Coronary artery (tissue), 2 donors: Measurements from ENCODE around the gene CSTF1.

Experiments used
- DNase-seq: peaks from one replicate; pipeline ENCODE4 v3.0.0-alpha.2; 2017; ENCODE audit warnings: low spot score
- H3K27ac ChIP-seq, 2 donors: fragments of 200-600 bp; sonication (generic); one replicate each; pipeline ENCODE4 v1.5.1; 2016 to 2019
- H3K4me3 ChIP-seq: fragments of 200-600 bp; sonication (generic); 2 replicates; pipeline ENCODE4 v1.5.1; 2016; ENCODE audit warnings: mild to moderate bottlenecking, moderate library complexity
- CTCF ChIP-seq: fragments of 200-600 bp; sonication (generic); IDR thresholded peaks from one replicate; pipeline ENCODE4 v1.5.1; 2019; ENCODE audit warnings: antibody characterized with exemption

CSTF1 gene

DNA sequence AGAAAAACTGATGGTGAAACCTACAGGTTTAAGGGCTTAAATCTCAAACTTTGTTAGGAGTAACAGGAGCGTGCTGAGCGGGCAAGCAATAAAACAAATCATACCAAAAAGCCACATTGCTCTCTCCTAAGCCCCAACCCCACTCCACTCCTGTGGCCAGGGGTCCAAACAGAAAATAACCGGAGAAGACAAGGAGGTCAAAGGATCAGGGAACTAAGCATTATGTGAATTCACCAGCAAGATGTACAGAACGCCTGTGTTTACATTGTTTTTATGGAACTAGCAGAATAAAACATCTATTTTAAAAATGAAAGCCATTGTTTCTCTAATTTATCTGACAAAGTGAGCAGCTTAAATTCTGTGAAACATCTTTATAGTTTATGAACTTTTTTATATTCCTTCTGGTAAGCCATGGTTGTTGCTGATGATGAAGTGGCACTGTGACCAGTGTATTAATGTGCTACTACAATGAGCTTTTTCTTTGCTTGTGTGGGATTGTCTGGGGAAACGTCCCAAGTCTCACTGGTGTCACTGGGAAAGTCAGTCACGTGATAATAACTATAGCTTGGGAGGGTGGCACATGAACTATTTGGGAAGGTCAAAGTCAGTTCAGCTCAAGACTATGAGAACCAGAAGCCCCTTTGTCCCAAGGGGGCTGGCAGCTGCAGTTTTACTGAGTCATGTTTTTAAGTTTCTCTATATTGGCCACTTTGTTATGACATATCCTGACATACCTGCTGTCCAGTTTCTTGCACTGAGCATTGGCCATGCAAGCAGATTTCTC lies 23.9 kb upstream of the CSTF1 start:
- Histone ChIP-seq H3K27ac (no peak overlapping the region), H3K4me3 (no peak overlapping the region)
- TF ChIP-seq CTCF = no peak
- no peak for DNase-seq

DNA sequence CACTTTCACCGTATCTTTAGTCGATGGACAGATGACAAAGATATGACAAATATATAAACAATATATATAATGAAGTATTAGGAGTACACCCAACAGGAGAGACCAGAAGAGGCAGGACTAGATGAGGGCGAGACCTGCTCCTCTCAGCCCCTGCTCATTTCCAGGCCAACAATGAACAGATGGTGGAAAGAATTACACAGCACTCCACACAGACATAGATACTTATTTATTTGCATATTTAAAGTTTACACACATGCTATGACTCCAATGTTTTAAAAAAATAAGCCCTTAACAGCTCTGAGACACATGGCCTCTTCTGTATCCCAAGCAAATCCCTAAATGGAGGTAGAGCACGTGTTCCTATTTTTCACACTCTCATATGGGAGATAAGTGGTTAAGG lies 23.3 kb upstream of the CSTF1 start:
- no peak overlapping the region for H3K4me3 ChIP-seq

DNA sequence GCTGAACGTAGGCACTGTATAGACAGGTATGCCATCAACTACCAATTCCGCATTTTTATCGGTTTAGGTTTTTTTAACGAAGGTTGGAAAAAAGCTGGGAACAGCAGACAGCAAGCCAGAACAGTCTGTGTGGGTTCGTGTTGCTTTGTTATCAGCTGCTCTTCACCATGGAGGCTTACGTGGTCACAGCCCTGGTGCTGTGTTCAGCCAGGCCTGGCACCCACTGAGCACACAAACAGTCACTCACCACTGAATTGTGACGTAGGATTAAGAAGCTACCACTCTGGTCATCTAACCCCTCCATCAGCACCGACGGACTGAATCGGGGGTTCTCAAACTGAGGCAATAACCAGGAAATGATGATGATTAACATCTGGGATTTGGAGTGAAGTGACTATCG lies 20.5 kb upstream of the CSTF1 start:
- TF ChIP-seq CTCF = no peak
- H3K4me3 ChIP-seq = no peak overlapping the region
- no peak for DNase-seq
- H3K27ac ChIP-seq = no peak overlapping the region

More for the DNA sequence above, 23.3 kb upstream of the CSTF1 start:
- no peak for DNase-seq
- no peak overlapping the region for H3K27ac ChIP-seq
- no peak for TF ChIP-seq CTCF

- no peak overlapping the region for H3K4me3 ChIP-seq
- H3K27ac ChIP-seq = no peak overlapping the region
- no peak for TF ChIP-seq CTCF
- DNase-seq = no peak
These were observed 19.6 kb upstream of the CSTF1 start for GRCh38 chr20:56372850-56373249.

DNA sequence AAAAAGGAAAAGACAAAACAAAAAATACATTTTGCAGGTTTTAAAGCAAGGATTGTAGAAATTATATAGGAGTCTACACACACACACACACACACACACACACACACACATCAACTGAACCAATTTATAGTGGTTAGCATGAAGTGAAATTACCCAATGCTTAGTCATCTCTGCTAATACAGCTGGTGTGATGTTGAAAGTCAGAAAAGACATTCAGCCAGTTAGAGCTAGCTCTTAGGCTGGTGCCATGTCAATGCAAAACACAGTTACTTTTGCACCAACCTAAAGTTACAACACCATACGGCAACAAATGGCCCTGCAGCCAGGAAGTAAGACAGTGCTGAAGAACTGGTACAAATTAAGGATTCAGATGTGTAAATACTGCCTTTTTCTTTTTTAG lies 18.5 kb upstream of the CSTF1 start:
- DNase-seq = no peak
- TF ChIP-seq CTCF = no peak
- Histone ChIP-seq H3K27ac (no peak overlapping the region), H3K4me3 (no peak overlapping the region)

DNA sequence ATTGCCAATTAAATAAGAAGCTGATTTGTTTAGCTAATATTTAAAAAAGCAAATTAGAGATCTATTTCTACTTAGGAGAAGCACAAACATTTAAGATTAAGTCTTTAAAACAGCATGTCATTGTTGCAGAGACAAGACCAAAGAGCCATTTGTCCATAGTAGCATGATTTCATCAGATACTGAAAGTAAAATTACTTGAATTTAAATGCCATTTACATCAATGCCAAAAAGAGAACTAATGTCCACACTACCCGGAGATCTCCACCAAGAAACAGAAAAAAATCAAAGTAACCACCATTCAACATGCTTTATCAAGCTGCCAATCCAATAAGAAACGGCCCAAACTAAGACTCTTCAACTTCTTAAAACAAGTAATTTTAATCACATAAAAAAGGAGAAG lies 16.1 kb upstream of the CSTF1 start:
- H3K4me3 ChIP-seq = no peak overlapping the region
- no peak overlapping the region for H3K27ac ChIP-seq
- no peak for TF ChIP-seq CTCF
- DNase-seq = no peak

- Histone ChIP-seq H3K4me3 (no peak overlapping the region), H3K27ac (no peak overlapping the region)
- TF ChIP-seq CTCF = no peak
- no peak for DNase-seq
These were observed 14.1 kb upstream of the CSTF1 start for GRCh38 chr20:56378386-56378785.
